ENCODE data around the gene MBD4. TPM values are rescaled to one million over a fixed set of nuclear protein-coding genes. Genes with fewer than 3 reads are reported as not detected.
"Not testable (repeated sequence)": the region's sequence is repeated elsewhere in the genome, so short reads cannot be mapped to it uniquely, and the experiment has no call there.

MBD4 gene
- total RNA-seq, 1 donor from 2014 or later, result 20.8 TPM

DNA sequence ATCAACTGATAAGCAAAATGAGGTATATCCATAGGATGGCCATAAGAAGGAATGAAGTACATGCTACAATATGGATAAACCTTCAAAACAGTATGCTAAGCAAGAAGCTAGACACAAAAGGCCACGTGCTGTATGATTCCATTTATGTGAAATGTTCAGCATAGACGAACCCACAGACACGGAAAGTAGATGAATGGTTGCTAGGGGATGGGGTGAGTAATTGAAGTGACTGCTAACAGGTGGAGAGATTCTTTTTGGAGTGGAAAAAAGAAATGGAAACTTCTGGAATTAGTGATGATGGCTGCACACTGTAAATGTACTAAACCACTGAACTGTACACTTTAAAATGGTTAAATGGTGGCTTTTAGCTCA, 10.7 kb downstream of the MBD4 start:
- peak; percentile 3 for ATAC-seq

- ATAC-seq, result peak; percentile 96
Observed at GRCh38 chr3:129428376-129429079, 11.2 kb downstream of the MBD4 start, which contains the start of gene EFCAB12. EFCAB12 (minus strand) TSS chr3:129428636; CDS start chr3:129428488, 148 bp downstream.

DNA sequence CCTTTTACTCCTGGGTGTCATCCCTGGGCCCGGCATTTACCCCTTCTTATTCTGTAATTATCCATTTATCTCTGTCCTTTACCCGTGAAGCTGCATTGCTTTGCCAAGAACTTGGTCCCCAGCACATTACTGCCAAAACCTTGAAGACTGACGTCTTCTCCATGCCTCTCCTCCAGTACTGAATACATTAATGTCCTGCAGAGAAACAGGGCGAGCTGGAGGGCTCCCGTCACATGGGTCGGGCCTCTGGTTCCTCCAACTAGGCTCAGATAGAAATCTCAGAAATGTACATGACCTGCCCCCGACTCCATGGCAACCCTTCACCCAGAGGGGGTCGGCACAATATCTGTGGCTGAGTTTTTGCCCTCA, 11.8 kb downstream of the MBD4 start:
- ATAC-seq, result no peak

DNA sequence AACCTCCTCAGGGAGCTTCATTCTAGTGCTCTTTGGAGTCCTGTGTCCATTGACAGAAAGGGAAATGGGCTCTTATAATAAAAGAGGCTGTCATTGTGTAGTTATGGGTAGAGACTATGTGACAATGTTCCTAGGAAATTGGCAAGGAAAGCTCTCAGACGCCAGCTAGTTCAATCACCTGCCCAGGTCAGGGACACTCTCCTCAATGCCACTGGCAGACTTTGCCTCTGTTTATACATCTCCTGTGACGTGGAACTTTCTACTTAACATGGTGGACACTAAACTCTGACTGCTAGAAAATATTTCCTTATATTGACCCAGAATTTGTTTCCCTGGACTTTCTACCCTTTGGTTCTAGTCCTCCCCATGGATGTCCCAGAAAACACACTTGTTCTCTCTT, 14.1 kb downstream of the MBD4 start:
- no peak for ATAC-seq

DNA sequence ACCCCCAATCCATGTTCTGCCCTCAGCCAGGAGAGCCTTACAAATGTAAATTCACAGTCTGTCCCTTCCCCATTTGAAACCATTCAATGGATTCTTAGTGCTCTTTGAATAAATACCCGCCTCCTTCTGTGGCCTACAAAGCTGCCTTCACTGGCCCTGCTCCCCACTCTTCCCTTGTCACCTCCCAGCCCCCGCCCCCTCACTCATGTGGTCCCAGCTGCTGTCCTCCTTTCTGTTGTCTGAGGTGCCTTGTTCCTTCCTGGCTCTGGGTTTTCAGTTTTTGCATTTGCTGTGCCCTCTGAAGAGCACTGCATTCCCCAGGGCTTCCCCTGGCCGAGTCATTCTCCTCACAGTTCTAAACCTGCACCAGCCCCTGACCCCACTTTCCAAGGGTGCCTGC, 14.5 kb downstream of the MBD4 start:
- no peak for ATAC-seq

- ATAC-seq, result no peak
Observed at GRCh38 chr3:129424185-129424841, 15.4 kb downstream of the MBD4 start.

GRCh38 chr3:129422897-129423296, 16.9 kb downstream of the MBD4 start:
- ATAC-seq, result no peak

DNA sequence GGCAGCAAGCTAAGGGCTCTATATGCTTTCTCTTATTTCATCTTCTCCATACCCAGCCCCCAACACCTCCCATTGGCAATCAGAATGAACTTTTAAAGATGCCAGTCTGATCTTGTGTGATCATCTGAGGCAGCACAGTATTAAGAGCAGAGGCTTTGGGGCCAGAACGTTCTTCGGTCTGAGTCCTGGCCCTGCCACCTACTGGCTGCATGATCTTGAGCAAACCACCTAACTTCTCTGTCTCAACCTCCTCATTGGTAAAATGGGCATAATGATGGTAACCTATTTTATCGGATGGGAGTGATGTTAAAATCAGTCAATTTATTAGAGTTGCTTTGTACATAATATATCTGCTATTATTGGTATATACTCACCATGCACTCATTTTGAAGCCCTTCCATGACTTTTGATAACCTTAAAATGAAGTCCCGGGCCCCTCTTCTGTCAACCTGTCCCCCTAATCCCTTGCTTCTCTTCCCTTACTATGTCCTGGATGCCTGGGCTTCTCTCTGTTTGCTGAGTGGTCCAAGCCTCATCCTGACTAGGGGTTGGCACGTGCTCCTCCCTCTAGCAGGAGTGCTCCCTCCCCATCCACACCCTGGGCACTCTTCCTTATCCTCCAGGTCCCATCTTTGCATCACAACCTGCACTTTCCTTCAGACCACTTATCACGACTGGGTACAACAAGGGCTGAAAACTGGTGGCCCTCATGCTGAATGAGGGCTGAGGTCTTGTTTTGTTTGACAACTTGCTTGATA, 17.6 kb downstream of the MBD4 start:
- no peak for ATAC-seq

GRCh38 chr3:129421236-129421883, 18.4 kb downstream of the MBD4 start:
- ATAC-seq, result no peak

- ATAC-seq, result no peak
Observed at GRCh38 chr3:129419476-129419875, 20.3 kb downstream of the MBD4 start.

- ATAC-seq, result no peak
Observed at GRCh38 chr3:129418041-129418973, 21.4 kb downstream of the MBD4 start.

- ATAC-seq, result no peak
Observed at GRCh38 chr3:129417326-129417725, 22.4 kb downstream of the MBD4 start.

- no peak for ATAC-seq
Observed at GRCh38 chr3:129416415-129416814, 23.3 kb downstream of the MBD4 start.

- ATAC-seq, result no peak
Observed at GRCh38 chr3:129415830-129416229, 23.9 kb downstream of the MBD4 start.

- no peak for ATAC-seq
Observed at GRCh38 chr3:129415378-129415777, 24.4 kb downstream of the MBD4 start.

DNA sequence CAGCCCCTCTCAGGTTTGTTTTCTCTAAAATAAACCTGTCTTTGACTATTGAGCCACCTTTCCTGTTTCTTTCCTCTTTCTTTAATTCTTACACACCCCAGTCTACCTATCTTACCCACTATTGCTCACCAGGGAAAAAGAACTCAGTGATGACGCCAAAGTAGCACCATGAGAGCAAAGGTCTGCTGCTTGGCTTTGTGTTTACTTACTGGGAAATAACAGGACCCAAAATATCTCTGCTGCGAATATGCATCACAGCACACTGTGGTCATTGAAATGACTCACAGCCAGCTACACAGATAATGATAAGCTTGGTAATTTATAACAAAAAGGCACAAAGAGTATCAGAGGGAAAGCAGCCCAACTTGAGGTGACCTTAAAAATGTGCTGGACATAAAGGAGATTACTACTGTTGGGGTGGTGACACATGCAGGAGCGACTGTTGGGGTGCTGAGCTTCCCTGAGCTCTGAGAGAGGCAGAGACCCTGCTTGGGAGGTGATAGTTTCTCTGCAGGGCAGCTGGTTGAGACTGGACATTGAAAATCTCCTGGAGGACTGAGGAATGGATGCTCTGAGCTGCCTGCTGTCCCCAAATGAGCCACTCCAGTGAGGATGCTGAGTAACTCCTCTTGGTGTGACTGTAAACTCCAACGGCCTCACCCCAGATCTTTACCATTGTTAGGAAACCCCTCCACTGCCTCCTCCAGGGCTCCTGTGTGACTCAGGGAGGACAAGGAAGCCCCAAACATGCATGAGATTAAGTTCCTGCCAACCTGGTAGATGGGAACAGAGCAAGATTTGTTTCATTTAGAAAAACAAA, 25.9 kb downstream of the MBD4 start:
- ATAC-seq, result no peak

DNA sequence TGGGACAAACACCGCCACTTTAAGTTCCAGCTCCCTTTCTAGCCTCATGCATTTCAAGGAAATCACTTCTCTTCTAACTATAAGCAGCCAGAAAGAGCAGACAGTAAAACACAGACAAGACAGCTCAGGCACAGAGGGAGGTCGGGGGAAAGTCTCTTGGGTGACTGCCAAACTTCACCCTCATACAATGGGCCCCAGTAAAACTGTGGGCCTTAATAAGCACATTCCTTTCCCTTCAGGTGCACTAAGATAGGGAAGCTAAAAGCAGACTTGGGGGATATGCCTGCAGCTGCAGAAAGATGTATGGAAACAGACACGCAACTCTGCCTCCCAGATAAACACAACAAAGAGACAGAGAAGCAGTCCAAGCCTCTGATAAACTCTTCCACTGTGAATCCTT, 26.5 kb downstream of the MBD4 start:
- not testable (repeated sequence) for ATAC-seq

GRCh38 chr3:129412542-129413198, 27.1 kb downstream of the MBD4 start:
- ATAC-seq, result no peak

GRCh38 chr3:129410971-129411370, 28.8 kb downstream of the MBD4 start:
- ATAC-seq, result no peak

DNA sequence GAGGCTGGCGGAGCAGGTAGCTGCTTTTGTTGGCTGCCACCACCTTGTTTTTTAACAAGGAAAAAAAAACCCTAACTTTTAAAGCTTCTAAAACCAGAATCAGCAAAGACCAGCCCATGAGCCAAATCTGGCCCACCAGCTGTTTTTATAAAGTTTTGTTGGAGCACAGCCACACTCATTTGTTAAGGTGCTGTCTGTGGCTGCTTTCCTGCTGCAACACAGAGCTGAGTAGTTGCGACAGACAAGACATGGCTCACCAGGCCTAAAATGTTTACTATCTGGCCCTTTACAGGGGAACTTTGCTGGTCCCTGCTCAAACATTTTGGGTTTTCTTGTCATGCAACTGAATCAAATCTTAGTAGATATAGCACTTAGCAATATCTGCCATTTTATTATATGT, 30.2 kb downstream of the MBD4 start:
- ATAC-seq, result no peak

DNA sequence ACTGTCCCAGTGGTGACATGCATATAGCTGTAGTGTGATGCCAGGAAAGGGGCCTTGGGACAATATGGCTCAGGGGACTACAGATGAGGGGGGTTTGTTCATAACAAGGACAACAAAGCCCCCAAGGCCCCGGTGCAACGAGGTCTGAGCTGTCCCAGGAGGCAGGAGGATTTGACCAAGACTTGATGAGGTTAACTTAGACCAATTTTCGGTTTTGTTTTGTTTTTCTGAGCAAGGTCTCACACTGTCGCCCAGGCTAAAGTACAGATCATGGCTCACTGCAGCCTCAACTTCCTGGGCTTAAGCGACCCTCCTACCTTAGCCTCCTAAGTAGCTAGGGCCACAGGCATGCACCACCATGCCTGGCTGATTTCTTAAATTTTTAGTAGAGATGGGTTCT, 35.1 kb downstream of the MBD4 start:
- no peak for ATAC-seq
